Stimulated activated CD4-positive, alpha-beta T cell treated with anti-CD3 and anti-CD28 coated beads, Interleukin-15, amount 100 ng/mL, for 48 hours (primary cell): Measurements from ENCODE around the gene PARN.
"Not testable (repeated sequence)": the region's sequence is repeated elsewhere in the genome, so short reads cannot be mapped to it uniquely, and the experiment has no call there.

Experiments used
- DNase-seq, 2 donors: peaks; one replicate each; pipeline ENCODE4 v3.0.0-alpha.2; 2020; ENCODE audit warnings: low read depth in 2 of 2

PARN gene

DNA sequence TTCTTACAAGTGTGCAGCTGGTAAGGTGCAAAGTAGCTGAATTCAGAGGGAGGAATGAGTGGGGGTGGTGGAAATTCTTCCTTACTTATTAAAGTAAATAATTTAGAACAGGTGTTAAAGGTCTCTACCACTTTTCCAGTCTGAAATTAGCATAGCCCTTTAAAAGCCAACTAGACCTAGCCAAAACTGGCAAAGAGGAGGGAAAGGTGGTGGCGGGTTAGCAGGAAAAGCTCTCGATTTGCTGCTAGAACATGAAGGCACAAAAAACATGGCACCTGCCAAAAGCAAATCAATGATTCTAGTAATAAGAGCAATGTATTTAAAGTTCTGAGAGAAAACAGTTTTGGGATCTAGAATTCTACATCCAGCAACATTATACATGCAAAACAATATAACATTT is 157.7 kb downstream of the PARN start:
- DNase-seq, result no peak

DNA sequence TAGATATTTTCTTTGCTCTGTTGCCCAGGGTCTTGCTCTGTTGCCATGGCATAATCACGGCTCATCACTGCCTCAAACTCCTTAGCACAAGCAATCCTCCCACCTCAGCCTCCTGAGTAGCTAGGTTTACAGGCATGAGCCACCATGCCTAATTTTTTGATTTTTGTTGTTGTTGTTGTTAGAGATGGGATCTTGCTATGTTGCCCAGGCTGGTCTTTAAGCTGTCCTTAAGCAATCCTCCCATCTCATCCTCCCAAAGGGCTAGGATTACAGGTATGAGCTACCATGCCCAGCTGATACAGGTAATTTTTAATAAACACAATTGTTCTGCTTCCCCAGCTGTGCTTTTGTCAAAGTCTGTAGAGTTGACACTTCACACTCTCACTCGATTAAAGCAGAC is 159.3 kb downstream of the PARN start:
- no peak for DNase-seq

DNA sequence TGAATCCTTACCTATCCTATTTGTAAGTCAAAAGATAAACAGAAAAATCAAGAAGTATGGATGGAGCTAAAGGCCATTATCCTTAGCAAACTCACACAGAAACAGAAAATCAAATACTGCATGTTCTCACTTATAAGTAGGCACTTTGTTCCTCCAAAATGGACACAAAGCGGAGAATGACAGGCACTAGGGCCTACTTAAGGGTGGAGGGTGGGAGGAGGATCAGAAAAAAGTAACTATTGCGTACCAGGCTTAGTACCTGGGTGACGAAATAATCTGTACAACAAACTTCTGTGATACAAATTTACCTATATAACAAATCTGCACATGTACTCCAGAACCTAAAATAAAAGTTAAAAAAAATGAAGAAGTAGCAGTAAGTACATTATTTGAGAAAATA is 164.3 kb downstream of the PARN start:
- DNase-seq, result no peak

DNA sequence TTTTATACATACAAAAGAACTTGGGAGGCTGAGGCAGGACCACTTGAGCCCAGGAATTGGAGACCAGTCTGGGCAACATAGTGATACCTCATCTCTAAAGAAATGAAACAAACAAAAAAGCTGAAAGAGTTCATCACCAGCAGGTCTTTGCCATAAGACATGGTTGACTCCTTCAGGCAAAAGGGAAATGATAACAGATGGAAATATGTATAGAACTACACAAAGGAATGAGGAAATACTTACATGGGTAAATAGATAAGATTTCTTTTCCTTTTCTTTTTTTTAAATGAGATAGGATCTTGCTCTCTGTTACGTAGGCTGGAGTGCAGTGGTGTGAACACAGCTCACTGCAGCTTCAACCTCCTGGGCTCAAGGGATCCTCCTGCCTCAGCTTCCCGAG is 165.3 kb downstream of the PARN start:
- DNase-seq, result no peak

DNA sequence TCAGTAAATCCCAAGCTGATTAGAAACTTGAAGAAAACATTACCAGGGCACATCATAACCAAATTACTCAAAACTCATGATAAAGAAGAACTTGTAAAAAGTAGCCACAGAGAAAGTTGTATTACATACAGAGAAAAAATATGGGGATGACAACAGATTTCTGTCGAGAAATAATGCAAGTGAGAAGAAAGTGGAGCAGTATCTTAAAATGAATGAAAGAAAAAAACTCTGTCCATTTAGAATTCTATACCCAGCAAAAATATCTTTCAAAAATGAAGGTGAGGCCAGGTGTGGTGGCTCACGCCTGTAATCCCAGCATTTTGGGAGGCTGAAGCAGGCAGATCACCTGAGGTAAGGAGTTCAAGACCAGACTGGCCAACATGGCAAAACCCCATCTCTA is 165.9 kb downstream of the PARN start:
- no peak for DNase-seq

DNA sequence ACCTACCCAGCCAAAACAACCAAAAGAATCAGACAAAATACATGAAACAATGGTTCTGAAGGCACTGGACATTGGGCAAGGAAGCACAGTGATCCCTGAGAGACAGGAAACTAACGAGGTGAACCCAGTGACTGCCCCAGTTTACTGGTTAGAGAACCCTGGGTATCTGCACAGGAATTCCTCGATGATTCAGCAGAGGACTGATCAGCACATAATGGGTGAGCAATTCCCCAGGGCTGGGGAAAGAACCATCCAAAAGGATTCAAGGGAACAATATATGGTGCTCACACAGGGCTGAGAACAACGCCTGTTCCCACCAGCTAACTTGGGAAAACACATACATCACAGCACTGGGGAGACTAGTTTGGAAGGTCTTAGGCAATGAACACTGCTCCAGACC is 167.2 kb downstream of the PARN start:
- no peak for DNase-seq

DNA sequence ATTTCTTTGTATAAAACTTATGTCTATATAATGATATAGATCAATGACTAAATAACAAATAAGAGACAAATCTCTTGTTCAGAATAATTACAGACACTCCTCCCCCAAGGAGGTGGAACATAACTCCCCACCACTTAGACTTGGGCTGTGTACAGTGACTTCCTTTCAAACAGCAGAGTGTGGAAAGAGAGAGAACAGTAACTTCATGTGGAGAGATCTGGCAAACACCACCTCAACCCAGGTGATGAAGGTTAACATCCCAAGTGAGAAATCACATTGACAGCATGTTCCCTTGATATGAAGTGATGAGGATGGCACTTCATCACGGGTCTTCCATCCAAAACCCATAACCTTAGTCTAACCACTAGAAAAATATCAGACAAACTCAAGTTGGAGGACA is 169.3 kb downstream of the PARN start:
- DNase-seq, result no peak

DNA sequence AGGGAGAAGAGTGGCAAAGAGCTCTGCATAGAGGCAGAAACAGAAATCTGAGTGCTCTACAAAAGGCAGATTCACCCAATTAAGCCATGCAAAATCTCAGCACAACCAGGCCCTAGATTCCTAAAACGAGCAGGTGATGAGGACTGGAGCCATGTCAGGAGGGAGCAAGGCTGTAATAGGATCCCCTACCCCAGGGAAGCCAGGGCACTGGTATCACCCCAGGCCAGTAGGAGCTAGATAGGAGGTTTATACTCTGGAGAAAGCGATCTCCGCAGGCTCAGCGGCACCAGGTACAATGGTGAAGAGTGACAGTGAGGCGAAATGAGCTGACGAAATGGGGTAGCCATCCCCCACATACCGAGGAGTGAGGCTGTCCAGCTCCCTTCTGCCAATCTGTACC is 171.5 kb downstream of the PARN start:
- no peak for DNase-seq

DNA sequence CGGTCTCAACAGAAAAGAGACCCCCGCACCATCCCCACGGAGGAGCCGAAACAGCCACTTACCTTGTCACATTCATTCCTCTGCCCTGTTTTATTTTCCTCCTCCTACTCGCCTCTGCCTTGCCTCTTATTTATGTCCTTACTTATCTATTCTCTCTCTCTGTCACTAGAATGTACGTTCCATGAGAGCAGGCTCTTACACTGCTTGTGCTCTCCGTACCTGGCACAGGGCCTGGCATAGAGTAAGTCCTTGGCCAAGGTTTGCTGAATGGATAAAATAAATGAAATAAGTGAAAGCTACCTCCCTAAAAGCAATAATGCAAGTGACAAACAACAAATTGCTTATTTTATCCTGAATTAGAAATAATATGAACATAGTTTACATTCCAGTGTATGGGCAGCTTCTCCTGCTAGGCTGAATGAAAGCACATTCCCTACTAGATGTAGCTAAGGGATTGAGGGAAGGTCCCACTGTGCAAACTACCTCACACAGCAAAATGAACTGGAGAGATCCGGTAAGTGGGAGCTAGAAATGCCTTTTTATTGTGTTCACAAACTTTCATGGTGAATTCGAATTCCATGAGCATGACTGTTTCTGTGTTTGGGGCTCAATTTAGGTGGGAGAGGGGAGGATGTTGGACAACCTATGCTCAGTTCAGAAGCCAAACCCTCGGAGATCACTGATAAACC is 173.1 kb downstream of the PARN start:
- DNase-seq, result no peak

DNA sequence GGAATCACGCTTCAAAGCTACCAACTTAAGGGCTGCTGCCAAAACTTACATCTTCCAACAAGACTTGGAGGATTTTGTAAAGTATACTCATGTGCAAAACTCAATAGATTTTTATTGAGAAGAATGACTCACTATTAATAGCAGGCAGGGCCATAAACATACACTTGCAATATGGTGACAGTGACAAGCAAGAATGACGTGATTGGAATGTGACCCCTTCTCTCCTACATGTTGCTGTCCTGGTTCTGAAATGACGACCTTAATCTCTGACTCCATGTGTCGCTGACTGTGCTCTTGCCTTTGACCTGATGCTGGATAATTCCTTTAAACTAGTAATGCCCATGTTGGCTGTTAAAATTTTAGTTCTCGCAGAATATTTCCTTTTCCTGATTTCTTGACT is 174.5 kb downstream of the PARN start:
- DNase-seq, result no peak

DNA sequence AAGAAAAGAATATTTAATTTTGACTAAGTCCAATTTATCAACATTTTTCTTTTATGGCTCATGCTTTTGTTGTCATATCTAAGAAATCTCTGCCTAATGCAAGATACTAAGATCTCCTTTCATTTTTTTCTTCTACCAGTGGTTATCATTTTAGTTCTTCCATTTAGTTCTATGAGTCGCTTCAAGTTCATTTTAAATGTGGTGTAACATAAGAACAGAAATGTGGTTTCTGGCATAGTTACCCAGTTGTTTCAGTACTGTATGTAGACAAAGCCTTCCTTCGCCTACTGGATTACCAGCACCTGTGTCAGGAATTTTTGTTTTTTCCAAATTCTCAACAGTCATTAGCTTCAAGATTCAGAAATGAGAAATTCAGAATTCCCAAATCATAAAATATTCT is 175.7 kb downstream of the PARN start:
- DNase-seq, result no peak

DNA sequence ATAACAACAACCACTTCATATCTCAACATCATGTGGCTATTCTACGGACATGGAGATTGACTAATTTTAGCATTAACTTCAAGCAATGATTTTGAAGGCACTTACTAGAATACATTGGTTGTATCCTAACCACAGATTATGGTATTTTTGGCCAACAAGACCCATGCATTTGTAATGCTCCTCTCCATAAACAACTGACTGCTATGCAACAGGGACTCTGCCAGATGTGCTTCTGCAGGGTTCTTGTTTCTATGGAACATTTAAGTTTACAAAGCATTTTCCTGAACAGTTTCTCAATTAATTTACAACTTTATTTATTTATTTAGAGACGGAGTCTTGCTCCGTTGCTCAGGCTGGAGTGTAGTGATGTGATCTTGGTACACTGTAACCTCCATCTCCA is 178.0 kb downstream of the PARN start:
- no peak for DNase-seq

DNA sequence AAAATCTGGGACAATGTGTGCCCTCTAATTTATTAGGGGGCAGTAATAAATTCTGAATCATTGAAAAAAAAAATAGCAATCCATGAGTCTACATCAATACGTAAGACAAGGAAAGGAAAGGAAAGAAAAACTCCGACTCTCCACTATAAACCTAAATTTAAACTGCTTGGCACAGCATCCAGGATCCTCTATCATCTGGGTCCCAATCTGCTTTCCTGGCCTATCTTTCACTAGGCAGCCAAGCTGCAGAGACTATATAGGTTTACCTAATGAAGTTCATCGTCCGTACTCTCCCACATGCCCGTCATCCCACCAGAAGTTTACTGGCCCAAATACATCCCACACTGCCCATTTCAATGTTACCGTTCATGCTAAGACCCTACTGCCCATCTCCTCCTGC is 179.2 kb downstream of the PARN start:
- no peak for DNase-seq

DNA sequence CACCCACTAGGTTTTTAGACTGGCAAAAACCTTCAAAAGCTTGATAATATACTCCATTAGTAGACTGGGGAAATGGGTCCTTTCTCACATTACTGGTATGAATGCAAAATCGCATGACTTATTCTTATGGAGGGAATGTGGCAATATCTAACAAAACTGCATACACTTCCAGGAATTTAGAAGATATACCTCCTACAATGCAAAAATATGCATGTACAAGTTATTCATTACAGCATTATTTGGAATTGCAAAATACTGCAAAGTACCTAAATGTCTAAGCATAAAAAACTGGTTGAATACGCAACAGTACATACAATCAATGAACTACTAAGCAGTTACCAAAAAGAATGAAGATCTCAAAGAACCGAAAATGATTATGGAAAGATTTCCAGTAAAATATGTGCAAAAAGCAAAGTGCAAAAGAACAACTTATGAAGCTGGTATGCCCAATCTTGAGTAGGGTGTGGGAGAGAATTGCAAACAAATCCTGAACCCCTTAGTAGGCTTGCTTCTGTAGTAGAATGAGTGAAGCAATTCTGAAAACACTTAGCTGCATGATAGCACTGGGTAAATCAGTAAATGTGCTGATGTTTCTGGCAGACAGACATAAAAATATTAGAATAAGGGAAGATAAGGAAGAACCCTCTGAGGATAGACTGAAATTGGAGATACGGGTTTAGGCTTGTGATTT is 180.1 kb downstream of the PARN start:
- no peak for DNase-seq

DNA sequence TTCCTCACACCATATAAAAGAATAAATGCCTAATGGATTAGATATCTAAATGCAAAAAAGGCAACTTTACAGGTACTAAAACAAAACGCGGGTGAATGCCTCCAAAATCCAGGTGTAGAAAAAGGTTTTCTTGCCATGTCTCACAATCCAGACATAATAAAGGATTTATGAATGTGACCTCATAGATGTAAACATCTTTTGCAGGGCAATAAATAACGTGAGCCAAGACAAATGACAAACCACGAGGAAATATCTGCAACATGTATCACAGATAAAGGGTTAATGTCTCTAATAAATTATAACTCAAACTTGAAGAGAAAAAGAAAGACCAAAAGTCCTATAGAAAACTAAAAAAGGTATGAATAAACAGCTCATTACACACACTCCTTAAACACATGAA is 180.7 kb downstream of the PARN start:
- no peak for DNase-seq

DNA sequence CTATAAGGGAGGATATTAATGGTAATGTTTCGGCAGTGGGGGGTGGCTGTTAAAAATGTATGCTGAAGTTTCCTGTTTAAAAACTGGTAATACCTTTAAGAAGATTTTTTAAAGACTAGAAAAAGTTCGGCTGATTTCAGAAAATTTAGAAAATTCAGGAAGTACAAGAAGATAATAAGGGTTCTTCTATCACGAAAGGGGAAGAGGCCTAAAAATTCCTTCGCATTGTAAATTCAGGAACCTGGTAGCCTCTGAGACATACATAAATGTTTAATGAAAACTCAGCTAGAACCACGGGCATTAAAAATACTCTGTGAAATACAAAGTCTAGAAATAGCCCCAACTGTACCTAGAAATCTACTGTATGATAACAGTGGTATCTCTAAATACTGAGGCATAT is 181.2 kb downstream of the PARN start:
- DNase-seq, result no peak

DNA sequence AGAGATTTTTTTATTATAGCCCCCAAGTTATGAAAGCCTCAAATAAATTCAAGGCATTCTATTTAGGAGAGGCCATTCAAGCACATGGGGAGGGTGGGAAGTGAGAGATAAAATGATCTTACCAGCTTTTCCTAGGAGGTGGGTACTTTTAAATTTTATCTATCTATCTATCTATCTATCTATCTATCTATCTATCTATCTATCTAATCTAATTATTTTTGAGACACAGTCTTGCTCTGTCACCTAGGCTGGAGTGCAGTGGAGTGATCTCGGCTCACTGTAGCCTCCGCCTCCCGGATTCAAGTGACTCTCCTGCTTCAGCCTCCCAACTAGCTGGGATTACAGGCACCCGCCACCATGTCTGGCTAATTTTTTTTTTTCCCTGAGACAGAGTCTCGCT is 182.3 kb downstream of the PARN start:
- DNase-seq, result no peak

DNA sequence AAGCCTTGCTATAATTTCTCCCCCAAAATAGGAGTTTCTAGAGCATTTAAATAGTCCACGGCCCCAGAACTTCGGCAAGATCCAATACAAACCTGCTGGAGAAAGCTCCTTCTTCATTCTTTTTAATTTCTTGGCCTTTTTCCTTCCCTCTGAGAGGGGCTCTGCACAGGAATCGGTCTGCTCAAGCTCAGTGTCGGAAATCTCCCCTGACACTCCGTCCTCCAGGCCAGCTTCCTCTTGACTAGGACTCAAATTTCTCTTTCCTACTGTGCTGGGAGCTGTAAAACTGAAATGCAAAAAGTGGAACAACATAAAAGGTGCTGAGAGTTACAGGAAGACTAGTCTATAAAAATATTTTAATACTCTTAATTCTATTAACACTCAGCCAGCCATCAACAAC is 183.3 kb downstream of the PARN start:
- no peak for DNase-seq

DNA sequence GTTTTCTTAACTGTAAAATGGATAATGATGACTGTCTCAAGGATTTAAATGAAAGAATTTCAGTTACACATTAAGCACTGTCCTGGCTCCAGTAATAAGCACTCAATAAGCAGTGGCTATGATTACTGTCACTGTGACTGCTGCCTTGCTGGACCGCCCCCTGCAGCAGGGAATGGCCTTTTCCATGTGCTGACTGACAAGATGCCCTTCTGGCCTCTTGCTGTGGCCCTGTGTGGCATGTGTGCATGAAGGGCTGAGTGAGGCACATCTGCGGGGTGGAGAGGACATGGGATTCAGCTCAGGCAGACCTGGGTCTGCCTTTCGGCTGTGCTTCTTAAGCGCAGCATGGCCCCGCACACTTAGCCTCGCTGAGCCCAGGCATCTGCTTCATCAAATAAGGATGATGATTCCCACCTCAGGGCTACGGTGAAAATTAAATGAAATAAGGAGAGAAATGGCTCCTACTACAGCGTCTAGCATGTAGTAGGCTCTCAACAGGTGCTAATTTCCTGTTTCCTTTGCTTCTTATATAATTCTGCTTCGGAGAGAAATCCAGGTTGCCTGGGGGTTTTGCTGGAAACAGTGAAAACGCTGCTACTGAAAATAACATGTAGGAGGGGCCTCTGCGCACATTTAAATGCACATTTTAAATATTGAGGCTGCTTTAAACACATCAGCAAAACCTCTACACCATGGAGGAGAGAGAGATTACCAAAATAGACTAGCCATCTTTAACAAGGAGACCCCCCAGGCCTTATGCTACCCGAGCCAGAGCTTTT is 183.9 kb downstream of the PARN start:
- no peak for DNase-seq

DNA sequence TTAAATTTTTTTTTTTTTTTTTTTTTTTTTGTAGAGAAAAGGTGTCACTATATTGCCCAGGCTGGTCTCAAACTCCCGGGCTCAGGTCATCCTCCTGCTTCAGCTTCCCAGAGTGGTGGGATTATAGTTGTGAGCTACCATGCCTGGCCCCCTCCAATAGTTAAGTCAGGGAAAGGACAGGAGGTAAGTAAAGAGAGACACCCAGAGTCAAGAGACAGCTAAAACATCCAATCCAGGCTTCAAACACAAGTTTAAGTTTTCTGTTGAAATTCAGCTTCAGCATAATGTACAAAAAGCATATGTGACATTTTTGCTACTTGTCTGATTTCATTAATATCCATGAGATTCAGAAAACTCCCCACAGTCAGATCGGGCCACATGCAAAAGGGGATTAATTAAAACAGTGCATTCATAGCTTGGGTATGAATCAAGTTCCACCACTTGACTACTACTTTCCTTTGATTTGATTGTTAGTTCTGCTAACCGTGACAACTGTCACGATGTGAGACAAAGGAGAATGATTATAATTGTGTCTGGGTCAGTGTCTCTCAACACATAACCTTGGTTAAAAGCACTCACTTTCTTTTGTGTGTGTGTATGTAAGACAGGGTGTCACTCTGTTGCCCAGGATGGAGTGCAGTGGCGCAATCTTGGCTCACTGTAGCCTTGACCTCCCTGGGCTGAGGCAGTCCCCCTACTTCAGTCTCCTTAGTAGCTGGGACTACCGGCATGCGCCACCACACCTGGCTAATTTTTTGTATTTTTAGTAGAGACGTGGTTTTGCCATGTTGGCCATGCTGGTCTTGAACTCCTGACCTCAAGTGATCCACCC is 184.9 kb downstream of the PARN start:
- no peak for DNase-seq

DNA sequence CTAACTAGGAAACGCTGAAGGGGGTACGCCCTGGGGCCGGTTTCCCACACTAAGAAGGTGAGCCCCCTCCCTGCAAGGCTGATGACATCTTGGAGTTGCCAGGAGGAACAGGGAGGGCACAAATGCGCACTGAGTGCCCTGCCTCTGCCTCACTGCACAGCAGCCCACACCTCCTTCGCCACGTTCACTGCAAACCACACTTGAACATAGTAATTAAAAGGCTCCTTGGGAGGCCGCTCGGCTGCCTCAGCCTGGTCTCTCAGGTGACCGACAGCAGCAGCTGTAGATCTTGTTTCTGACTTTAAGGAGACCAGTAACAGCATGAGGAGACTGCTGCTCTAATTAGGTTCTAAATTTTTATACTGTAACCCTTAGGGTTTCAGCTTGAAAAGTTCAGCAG is 188.5 kb downstream of the PARN start:
- not testable (repeated sequence) for DNase-seq

DNA sequence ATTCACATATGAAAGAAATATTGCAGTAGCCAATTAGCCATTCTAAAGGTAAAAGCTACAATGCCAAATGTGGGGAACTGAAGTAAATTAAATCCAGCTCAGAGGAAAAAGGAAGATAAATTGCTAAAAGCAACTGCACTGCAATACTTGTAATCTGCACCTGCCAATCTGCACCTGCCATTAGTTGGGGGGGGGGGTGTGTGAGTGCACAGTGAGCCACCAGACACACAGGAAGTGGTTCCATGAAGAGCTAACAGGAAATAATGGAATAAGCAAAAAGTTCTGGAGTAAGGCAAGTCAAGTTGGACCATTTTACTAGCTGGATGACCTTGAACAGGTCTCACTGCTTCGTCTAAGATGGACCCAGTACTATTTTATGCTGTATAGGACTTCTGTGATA is 191.8 kb downstream of the PARN start:
- no peak for DNase-seq
